Endothelial cell of umbilical vein (primary cell): ENCODE measurements around the gene VIPAS39.

Experiments used
- EZH2 ChIP-seq: IDR thresholded peaks from 2 replicates; pipeline ENCODE4 v1.6.1; 2012; ENCODE audit warnings: borderline replicate concordance, low read depth, mild to moderate bottlenecking, moderate library complexity, low read length, inconsistent platforms; ENCODE audit not compliant: severe bottlenecking
- MYC ChIP-seq: IDR thresholded peaks from one replicate; pipeline ENCODE4 v1.6.1; 2011; ENCODE audit warnings: mild to moderate bottlenecking, low read depth, low read length
- POLR2A ChIP-seq: IDR thresholded peaks from 2 replicates; pipeline ENCODE4 v1.6.1; 2012; ENCODE audit warnings: low read depth, mild to moderate bottlenecking, control low read depth, low read length
- POLR2AphosphoS5 ChIP-seq: IDR thresholded peaks from 2 replicates; pipeline ENCODE4 v1.6.1; 2012; ENCODE audit warnings: low read depth, mild to moderate bottlenecking, control low read depth, low read length, moderate library complexity; ENCODE audit not compliant: insufficient read depth
- TF ChIP-seq, protein P1 (sequence below), 2 donors: IDR thresholded peaks; 1 replicate in 1 of 2; 2 replicates in 1 of 2; pipeline ENCODE4 v1.5.1; 2011; ENCODE audit warnings: low read length in 2 of 2, mild to moderate bottlenecking in 2 of 2, moderate library complexity in 2 of 2, control low read depth in 1 of 2, inconsistent platforms in 1 of 2, low read depth in 1 of 2; ENCODE audit not compliant: insufficient read depth in 1 of 2; ENCODE audit errors: extremely low read depth in 1 of 2
- TF ChIP-seq, protein P2 (sequence below): IDR thresholded peaks from 2 replicates; pipeline ENCODE4 v1.6.1; 2011; ENCODE audit not compliant: insufficient read depth, insufficient read length

DNA sequence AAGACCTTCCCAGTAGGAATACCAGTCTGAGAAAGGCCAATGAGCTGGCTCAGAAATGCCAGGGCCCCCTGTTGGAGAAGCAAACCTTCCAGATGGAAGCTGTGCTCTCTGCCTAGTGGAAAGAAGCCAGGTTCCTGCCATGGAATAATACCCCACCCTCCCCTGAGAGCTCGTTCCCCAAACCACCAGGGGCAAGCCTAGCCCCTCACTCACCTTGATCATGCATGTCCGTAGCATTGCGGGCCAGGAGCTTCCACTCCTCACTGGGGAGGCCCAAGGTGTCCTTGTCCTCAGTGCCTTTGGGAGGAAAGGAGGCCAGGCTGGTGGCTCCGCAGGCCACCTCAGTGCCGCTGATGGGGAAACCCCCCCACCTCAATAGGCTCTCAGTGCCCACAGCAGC, 20.6 kb upstream of the VIPAS39 start:
- no peak for TF ChIP-seq POLR2A
- no peak for TF ChIP-seq MYC
- TF ChIP-seq, protein P1, sequence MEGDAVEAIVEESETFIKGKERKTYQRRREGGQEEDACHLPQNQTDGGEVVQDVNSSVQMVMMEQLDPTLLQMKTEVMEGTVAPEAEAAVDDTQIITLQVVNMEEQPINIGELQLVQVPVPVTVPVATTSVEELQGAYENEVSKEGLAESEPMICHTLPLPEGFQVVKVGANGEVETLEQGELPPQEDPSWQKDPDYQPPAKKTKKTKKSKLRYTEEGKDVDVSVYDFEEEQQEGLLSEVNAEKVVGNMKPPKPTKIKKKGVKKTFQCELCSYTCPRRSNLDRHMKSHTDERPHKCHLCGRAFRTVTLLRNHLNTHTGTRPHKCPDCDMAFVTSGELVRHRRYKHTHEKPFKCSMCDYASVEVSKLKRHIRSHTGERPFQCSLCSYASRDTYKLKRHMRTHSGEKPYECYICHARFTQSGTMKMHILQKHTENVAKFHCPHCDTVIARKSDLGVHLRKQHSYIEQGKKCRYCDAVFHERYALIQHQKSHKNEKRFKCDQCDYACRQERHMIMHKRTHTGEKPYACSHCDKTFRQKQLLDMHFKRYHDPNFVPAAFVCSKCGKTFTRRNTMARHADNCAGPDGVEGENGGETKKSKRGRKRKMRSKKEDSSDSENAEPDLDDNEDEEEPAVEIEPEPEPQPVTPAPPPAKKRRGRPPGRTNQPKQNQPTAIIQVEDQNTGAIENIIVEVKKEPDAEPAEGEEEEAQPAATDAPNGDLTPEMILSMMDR (IDR thresholded peaks at IDR 0.05; ENCODE audit: extremely low read depth in 1 of 2, insufficient read depth in 1 of 2, low read depth in 1 of 2, low read length in 2 of 2) = no peak
- TF ChIP-seq POLR2AphosphoS5 = no peak
- TF ChIP-seq, protein P2, sequence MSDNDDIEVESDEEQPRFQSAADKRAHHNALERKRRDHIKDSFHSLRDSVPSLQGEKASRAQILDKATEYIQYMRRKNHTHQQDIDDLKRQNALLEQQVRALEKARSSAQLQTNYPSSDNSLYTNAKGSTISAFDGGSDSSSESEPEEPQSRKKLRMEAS = no peak
- no peak for TF ChIP-seq EZH2
